Non-pigmented ciliary epithelial cell (primary cell): Measurements from ENCODE around the gene B3GNT7.
A peak's percentile ranks its signal among the peaks of the same experiment; 100 is the strongest.
"Not testable (repeated sequence)": the region's sequence is repeated elsewhere in the genome, so short reads cannot be mapped to it uniquely, and the experiment has no call there.

Source experiments
- DNase-seq: peaks from one replicate; pipeline ENCODE4 v3.0.0-alpha.2; 2010; ENCODE audit warnings: low read depth

Gene B3GNT7

GRCh38 chr2:231364961-231365810, 30.3 kb upstream of the B3GNT7 start:
- peak; percentile 41 for DNase-seq

- no peak for DNase-seq
Observed at GRCh38 chr2:231367178-231367577, 28.3 kb upstream of the B3GNT7 start.

GRCh38 chr2:231369580-231370428, 25.7 kb upstream of the B3GNT7 start:
- no peak for DNase-seq

GRCh38 chr2:231370429-231370748, 25.1 kb upstream of the B3GNT7 start:
- no peak for DNase-seq

GRCh38 chr2:231370749-231371429, 24.6 kb upstream of the B3GNT7 start:
- DNase-seq, result no peak

GRCh38 chr2:231371430-231372054, 24.0 kb upstream of the B3GNT7 start:
- no peak for DNase-seq

GRCh38 chr2:231372326-231372725, 23.2 kb upstream of the B3GNT7 start:
- DNase-seq, result no peak

GRCh38 chr2:231373184-231373583, 22.3 kb upstream of the B3GNT7 start:
- no peak for DNase-seq

GRCh38 chr2:231373786-231374349, 21.6 kb upstream of the B3GNT7 start:
- DNase-seq, result no peak

- no peak for DNase-seq
Observed at GRCh38 chr2:231374771-231375170, 20.7 kb upstream of the B3GNT7 start.

GRCh38 chr2:231375994-231376615, 19.4 kb upstream of the B3GNT7 start:
- DNase-seq, result not testable (repeated sequence)

- no peak for DNase-seq
Observed at GRCh38 chr2:231376857-231377256, 18.7 kb upstream of the B3GNT7 start.

GRCh38 chr2:231378026-231378722, 17.3 kb upstream of the B3GNT7 start:
- DNase-seq, result no peak

GRCh38 chr2:231379266-231380215, 16.0 kb upstream of the B3GNT7 start:
- no peak for DNase-seq

- no peak for DNase-seq
Observed at GRCh38 chr2:231380307-231380706, 15.2 kb upstream of the B3GNT7 start.

GRCh38 chr2:231380991-231381847, 14.3 kb upstream of the B3GNT7 start:
- DNase-seq, result no peak

- DNase-seq, result no peak
Observed at GRCh38 chr2:231382116-231382515, 13.4 kb upstream of the B3GNT7 start.

- DNase-seq, result no peak
Observed at GRCh38 chr2:231383416-231384108, 11.9 kb upstream of the B3GNT7 start.
